H1 (cell line): ENCODE data around the gene TEK.

Experiments used
- CTCF ChIP-seq, 3 experiments: IDR thresholded peaks; 1 replicate in 2 of 3; 2 replicates in 1 of 3; pipeline versions ENCODE4 v1.5.1 to v1.6.1; 2011; ENCODE audit warnings: low read length in 3 of 3, mild to moderate bottlenecking in 3 of 3, inconsistent platforms in 2 of 3, low read depth in 1 of 3, moderate library complexity in 1 of 3; ENCODE audit not compliant: insufficient read depth in 1 of 3; ENCODE audit errors: control extremely low read depth in 1 of 3
- GABPA ChIP-seq: IDR thresholded peaks from 2 replicates; pipeline ENCODE4 v1.6.1; 2011; ENCODE audit warnings: mild to moderate bottlenecking, low read length, moderate library complexity, borderline replicate concordance; ENCODE audit not compliant: insufficient read depth
- POLR2AphosphoS5 ChIP-seq: IDR thresholded peaks from 2 replicates; pipeline ENCODE4 v1.6.1; 2011; ENCODE audit warnings: low read depth, low read length
- TF ChIP-seq, protein P1 (sequence below): IDR thresholded peaks from 2 replicates; pipeline ENCODE4 v1.6.1; 2011; ENCODE audit warnings: low read depth, mild to moderate bottlenecking, low read length; ENCODE audit not compliant: insufficient read depth

- TF ChIP-seq GABPA = no peak
- TF ChIP-seq, protein P1, sequence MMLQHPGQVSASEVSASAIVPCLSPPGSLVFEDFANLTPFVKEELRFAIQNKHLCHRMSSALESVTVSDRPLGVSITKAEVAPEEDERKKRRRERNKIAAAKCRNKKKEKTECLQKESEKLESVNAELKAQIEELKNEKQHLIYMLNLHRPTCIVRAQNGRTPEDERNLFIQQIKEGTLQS = no peak
- TF ChIP-seq POLR2AphosphoS5 = no peak
- no peak for TF ChIP-seq CTCF (IDR thresholded peaks at IDR 0.05; ENCODE audit: control extremely low read depth in 1 of 3, insufficient read depth in 1 of 3, low read depth in 1 of 3, low read length in 3 of 3)
Observed at GRCh38 chr9:27279611-27280010, 170.6 kb downstream of the TEK start.
